Upper lobe of left lung (tissue), 6 donors: ENCODE results near the gene TMEM238L. TPM values are rescaled to one million over a fixed set of nuclear protein-coding genes. Genes with fewer than 3 reads are reported as not detected.
A peak's percentile ranks its signal among the peaks of the same experiment; 100 is the strongest.

Experiments used
- ATAC-seq, 2 donors: fragments of 200-7000 bp; cut with Tn5 transposase; one replicate each; pipeline ENCODE4 v1.9.1; 2022; ENCODE audit warnings: mild to moderate bottlenecking in 2 of 2, moderate library complexity in 2 of 2; ENCODE audit not compliant: low FRiP score in 2 of 2
- DNase-seq, 2 donors: peaks; one replicate each; pipeline ENCODE4 v3.0.0-alpha.2; 2019 to 2020
- H3K27ac ChIP-seq, 4 donors: fragments of 200-600 bp; sonication (generic); one replicate each; pipeline ENCODE4 v1.5.1; 2016 to 2019
- H3K27me3 ChIP-seq, 4 donors: fragments of 200-600 bp; sonication (generic); one replicate each; pipeline ENCODE4 v1.5.1; 2017 to 2019
- H3K36me3 ChIP-seq, 4 donors: fragments of 200-600 bp; sonication (generic); one replicate each; pipeline ENCODE4 v1.5.1; 2016 to 2019
- H3K4me1 ChIP-seq, 4 donors: fragments of 200-600 bp; sonication (generic); one replicate each; pipeline ENCODE4 v1.5.1; 2018 to 2019
- H3K4me3 ChIP-seq, 4 donors: fragments of 200-600 bp; sonication (generic); one replicate each; pipeline ENCODE4 v1.5.1; 2017 to 2019; ENCODE audit warnings: mild to moderate bottlenecking in 2 of 4, moderate library complexity in 1 of 4
- H3K9me3 ChIP-seq, 4 donors: fragments of 200-600 bp; sonication (generic); one replicate each; pipeline ENCODE4 v1.5.1; 2018 to 2019
- EP300 ChIP-seq, 4 donors: sonication (generic); formaldehyde crosslinking; IDR thresholded peaks; one replicate each; pipeline ENCODE4 v1.5.1; 2017; ENCODE audit warnings: antibody characterized with exemption in 4 of 4, control low read depth in 2 of 4
- POLR2A ChIP-seq, 4 donors: fragments of 450-650 bp; IDR thresholded peaks; one replicate each; pipeline ENCODE4 v1.5.1; 2016 to 2017; ENCODE audit warnings: antibody characterized with exemption in 4 of 4, mild to moderate bottlenecking in 2 of 4
- POLR2AphosphoS5 ChIP-seq, 2 donors: sonication (generic); formaldehyde crosslinking; IDR thresholded peaks; one replicate each; pipeline ENCODE4 v1.5.1; 2017; ENCODE audit warnings: antibody characterized with exemption in 2 of 2
- WGBS, 2 donors: methylation state at CpG; one replicate each; pipeline ENCODE4 v1.1.5; 2017 to 2018; 5-methylcytosine and 5-hydroxymethylcytosine counted together
- total RNA-seq, 6 donors: library from RNA; depleted of rRNA in 4 of 6; stranded (reverse); fragments of >200 nt in 4 of 6; gene quantifications; one replicate each; pipeline versions ENCODE4 v1.1.0 to v1.2.1, GENCODE V29; 2016 to 2021
- TF ChIP-seq, protein P1 (sequence below), 6 experiments: fragments of 450-650 bp in 4 of 6; fragments of 200-600 bp in 2 of 6; sonication (generic) in 2 of 6; IDR thresholded peaks; one replicate each; pipeline ENCODE4 v1.5.1; 2016 to 2019; ENCODE audit warnings: antibody characterized with exemption in 6 of 6
- donor health status: DM: no; HTN: no; CAD: no; lungs with moderate emphysema.
- donor health status: DM: no; HTN: yes; CAD: no; lungs with severe emphysema.

TMEM238L gene
- total RNA-seq, 6 donors from 2014 or later, result not detected

DNA sequence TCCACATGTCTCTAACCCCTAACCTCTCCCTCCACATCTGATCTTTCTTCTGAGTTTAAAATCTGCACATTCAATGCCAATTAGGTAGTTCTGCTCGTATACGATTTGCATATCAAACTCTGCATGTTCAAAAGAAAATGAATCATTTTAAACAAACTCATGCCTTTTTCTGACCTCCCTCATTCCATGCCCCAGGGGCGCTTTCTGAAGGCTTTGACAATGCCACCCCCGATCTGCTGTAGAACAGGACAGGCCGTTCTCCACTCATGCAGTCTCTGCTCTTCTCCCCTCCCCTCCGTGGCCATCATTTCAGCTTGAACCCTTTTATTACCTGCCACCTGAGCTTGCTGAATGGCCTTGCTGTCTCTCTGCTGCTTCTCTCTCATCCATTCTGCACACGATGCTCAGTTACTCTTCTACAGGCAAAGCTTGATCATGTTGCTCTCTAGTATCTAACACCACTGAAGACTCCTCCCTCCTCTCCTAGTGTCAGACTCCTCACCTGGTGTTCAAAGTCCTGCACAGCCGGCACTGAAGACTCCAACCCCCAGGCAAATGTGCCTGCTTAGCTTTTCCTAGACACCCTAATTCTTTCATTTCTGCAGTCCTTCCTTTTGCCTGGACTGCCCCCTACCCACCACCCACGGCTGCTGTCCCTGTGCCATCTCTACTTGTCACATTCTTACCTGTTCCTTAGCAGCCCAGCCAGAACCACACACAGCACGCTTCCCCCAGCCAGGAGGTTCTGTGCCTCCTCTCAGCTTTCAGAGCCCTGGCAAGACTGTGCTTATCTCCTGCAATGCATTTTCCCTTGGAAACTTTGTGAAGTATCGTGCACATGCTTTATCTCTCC, 6.2 kb downstream of the TMEM238L start:
- WGBS, 2 donors, result 59 to 70% methylated on average over 11 of the region's 11 CpGs
- H3K4me3 ChIP-seq, result no peak overlapping the region
- H3K27me3 ChIP-seq, result no peaks in the 10 kb centered on the region
- DNase-seq (no peak), ATAC-seq (no peak)
- no peaks in the 10 kb centered on the region for H3K36me3 ChIP-seq
- no peaks in the 10 kb centered on the region for H3K9me3 ChIP-seq
- peaks cover 0 to 18% (median 4%) of the 10 kb centered on the region in 4 donors for H3K4me1 ChIP-seq
- H3K27ac ChIP-seq, result no peak overlapping the region
- TF ChIP-seq POLR2AphosphoS5 (IDR thresholded peaks at IDR 0.05) (no peak), EP300 (IDR thresholded peaks at IDR 0.05) (no peak), POLR2A (IDR thresholded peaks at IDR 0.05) (no peak)
- TF ChIP-seq, protein P1, sequence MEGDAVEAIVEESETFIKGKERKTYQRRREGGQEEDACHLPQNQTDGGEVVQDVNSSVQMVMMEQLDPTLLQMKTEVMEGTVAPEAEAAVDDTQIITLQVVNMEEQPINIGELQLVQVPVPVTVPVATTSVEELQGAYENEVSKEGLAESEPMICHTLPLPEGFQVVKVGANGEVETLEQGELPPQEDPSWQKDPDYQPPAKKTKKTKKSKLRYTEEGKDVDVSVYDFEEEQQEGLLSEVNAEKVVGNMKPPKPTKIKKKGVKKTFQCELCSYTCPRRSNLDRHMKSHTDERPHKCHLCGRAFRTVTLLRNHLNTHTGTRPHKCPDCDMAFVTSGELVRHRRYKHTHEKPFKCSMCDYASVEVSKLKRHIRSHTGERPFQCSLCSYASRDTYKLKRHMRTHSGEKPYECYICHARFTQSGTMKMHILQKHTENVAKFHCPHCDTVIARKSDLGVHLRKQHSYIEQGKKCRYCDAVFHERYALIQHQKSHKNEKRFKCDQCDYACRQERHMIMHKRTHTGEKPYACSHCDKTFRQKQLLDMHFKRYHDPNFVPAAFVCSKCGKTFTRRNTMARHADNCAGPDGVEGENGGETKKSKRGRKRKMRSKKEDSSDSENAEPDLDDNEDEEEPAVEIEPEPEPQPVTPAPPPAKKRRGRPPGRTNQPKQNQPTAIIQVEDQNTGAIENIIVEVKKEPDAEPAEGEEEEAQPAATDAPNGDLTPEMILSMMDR (IDR thresholded peaks at IDR 0.05), result no peak

DNA sequence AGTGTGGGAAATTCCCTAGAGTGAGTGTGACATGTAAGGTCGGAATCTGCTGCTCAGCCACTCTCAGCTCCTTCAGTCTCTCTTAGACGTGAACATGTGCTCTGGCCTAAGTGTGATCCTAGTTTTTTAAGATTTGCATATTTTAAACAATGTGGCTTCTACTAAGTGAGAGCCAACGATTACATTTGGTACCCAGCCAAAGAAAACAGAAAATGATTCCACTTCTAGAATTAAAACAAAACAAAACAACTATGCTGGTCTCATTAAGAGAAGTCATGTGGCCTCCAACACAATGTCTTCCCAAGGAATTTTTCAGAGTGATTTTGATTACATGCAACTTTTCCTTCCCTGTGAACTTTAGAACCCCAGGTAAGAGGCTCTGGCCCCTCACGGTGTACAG, 10.1 kb downstream of the TMEM238L start:
- ATAC-seq, result no peak
- TF ChIP-seq EP300 (IDR thresholded peaks at IDR 0.05) (no peak), POLR2A (IDR thresholded peaks at IDR 0.05) (no peak), POLR2AphosphoS5 (IDR thresholded peaks at IDR 0.05) (no peak)
- TF ChIP-seq, protein P1 (IDR thresholded peaks at IDR 0.05), result no peak
- Histone ChIP-seq H3K4me1 (peaks cover 0 to 18% (median 4%) of the 10 kb centered on the region in 4 donors), H3K27me3 (no peaks in the 10 kb centered on the region), H3K9me3 (no peaks in the 10 kb centered on the region), H3K36me3 (no peaks in the 10 kb centered on the region), H3K4me3 (no peak overlapping the region), H3K27ac (no peak overlapping the region)
- 39 to 49% methylated on average over 4 of the region's 4 CpGs for WGBS, 2 donors
- no peak for DNase-seq

DNA sequence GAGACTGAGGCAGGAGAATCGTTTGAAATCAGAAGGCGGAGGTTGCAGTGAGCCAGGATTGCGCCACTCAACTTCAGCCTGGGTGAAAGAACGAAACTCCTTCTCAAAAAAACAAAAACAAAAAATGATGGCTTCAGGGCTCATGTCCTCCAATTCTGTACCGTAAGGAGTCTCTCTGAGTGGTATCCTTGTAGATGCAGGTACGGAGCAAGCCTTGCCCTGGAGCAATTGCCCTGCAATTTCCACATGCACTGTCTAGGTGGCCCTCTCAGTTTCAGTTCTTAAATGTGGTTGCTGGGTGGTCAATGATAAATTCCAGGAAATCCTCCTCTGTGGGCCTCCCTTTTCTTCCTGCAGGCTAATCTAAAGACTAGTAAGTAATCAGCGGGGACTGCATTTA, 10.6 kb downstream of the TMEM238L start:
- Histone ChIP-seq H3K9me3 (no peaks in the 10 kb centered on the region), H3K4me3 (no peak overlapping the region), H3K27ac (no peak overlapping the region), H3K4me1 (peaks cover 0 to 15% (median 3%) of the 10 kb centered on the region in 4 donors), H3K27me3 (no peaks in the 10 kb centered on the region), H3K36me3 (no peaks in the 10 kb centered on the region)
- WGBS, 2 donors, result 82 to 86% methylated on average over 7 of the region's 7 CpGs
- TF ChIP-seq, protein P1 (IDR thresholded peaks at IDR 0.05), result no peak
- no peak for TF ChIP-seq EP300 (IDR thresholded peaks at IDR 0.05)
- no peak for TF ChIP-seq POLR2AphosphoS5 (IDR thresholded peaks at IDR 0.05)
- TF ChIP-seq POLR2A (IDR thresholded peaks at IDR 0.05), result no peak
- DNase-seq (no peak), ATAC-seq (no peak)

DNA sequence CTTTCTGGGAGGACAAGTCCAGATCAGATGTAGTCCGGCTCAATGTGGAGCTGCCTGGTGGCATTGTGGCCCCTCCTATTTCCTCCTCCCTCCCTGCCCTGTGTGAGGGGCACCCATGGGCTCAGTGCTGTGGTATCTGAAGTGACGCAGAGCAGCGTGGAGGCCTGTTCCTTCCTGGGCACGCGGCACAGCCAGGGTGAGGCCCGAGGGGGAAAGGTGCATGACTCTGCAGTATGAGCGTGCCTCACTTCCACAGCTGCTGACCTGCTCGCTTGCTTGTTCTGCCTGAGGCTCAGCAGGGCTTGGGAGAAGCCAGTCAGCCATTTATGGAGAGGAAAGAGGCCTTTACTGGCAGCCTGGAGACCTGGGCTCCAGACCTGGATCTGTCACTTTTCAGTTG, 11.7 kb downstream of the TMEM238L start:
- Histone ChIP-seq H3K36me3 (no peaks in the 10 kb centered on the region), H3K4me3 (no peak overlapping the region), H3K27ac (no peak overlapping the region), H3K4me1 (peaks cover 0 to 8% (median 0%) of the 10 kb centered on the region in 4 donors), H3K9me3 (no peaks in the 10 kb centered on the region), H3K27me3 (no peaks in the 10 kb centered on the region)
- TF ChIP-seq, protein P1 (IDR thresholded peaks at IDR 0.05), result no peak
- TF ChIP-seq POLR2A (IDR thresholded peaks at IDR 0.05) (no peak), POLR2AphosphoS5 (IDR thresholded peaks at IDR 0.05) (no peak)
- ATAC-seq, result peak in 1 of 2 donors; percentile 51
- 66% methylated on average over 8 of the region's 8 CpGs; no CpG with 5 or more reads in 1 of the 2 donors for WGBS, 2 donors
- no peak for DNase-seq
